Lower lobe of right lung (tissue), 2 donors: ENCODE data around the gene TIGD7. TPM values are rescaled to one million over a fixed set of nuclear protein-coding genes. Genes with fewer than 3 reads are reported as not detected.
A peak's percentile ranks its signal among the peaks of the same experiment; 100 is the strongest.

Source experiments
- ATAC-seq, 2 donors: fragments of 200-7000 bp; cut with Tn5 transposase; one replicate each; pipeline ENCODE4 v1.9.1; 2020 to 2022; ENCODE audit warnings: mild to moderate bottlenecking in 2 of 2, moderate library complexity in 2 of 2
- DNase-seq: peaks from one replicate; pipeline ENCODE4 v3.0.0-alpha.2; 2020
- H3K27ac ChIP-seq: fragments of 200-600 bp; one replicate; pipeline ENCODE4 v1.8.0; 2022
- H3K27me3 ChIP-seq: fragments of 200-600 bp; one replicate; pipeline ENCODE4 v1.8.0; 2022; ENCODE audit warnings: low read depth
- H3K36me3 ChIP-seq: fragments of 200-600 bp; one replicate; pipeline ENCODE4 v1.8.0; 2022; ENCODE audit warnings: mild to moderate bottlenecking
- H3K4me1 ChIP-seq: fragments of 200-600 bp; one replicate; pipeline ENCODE4 v1.8.0; 2022
- H3K4me3 ChIP-seq: fragments of 200-600 bp; one replicate; pipeline ENCODE4 v1.8.0; 2022; ENCODE audit warnings: mild to moderate bottlenecking
- H3K9me3 ChIP-seq: fragments of 200-600 bp; one replicate; pipeline ENCODE4 v1.8.0; 2022
- CTCF ChIP-seq: fragments of 200-600 bp; IDR thresholded peaks from one replicate; pipeline ENCODE4 v1.8.0; 2022; ENCODE audit warnings: antibody characterized with exemption, mild to moderate bottlenecking
- intact Hi-C: fragments of 100-400 bp; cut with DNase I; formaldehyde crosslinking; loops from one replicate; pipeline ENCODE4 v1.11.0; 2022
- long read RNA-seq: library from polyadenylated mRNA; unstranded; transcript quantifications from one replicate; pipeline ENCODE4 v2.0.0, GENCODE V29; 2021
- total RNA-seq: library from RNA; stranded (reverse); fragmentation: NEBNext Ultra II Directional; extraction: Animal tissue kit (Norgen Biotek cat#: 25700); gene quantifications from one replicate; pipeline ENCODE4 v1.2.1, GENCODE V29; 2021
- donor health status: DM: no; HTN: yes; CAD: no; lungs with severe emphysema.

The TIGD7 gene
- total RNA-seq, result 5.3 TPM
- long read RNA-seq, partial matches to known transcripts, result 0 of 8 reads
- long read RNA-seq, other reads (novel, unspliced or antisense), result 2 of 8 reads

GRCh38 chr16:3305109-3306068 lies at the start of gene TIGD7, which contains the start of gene ZNF75A:
TIGD7 (minus strand) TSS chr16:3305430; CDS start chr16:3300614, 4,816 bp downstream.
ZNF75A (plus strand) TSS chr16:3305497; CDS start chr16:3308429, 2,932 bp downstream.
- TF ChIP-seq CTCF, result peak; percentile 6
- DNase-seq, result peak; percentile 94
- peaks cover 69% of the 10 kb centered on the region for H3K9me3 ChIP-seq
- peaks cover 15% of the 10 kb centered on the region for H3K4me1 ChIP-seq
- no peaks in the 10 kb centered on the region for H3K27me3 ChIP-seq
- intact Hi-C loops, result no loop called here
- peaks cover 12% of the 10 kb centered on the region for H3K36me3 ChIP-seq
- peak; percentile 100 for ATAC-seq
- peak within 1 kb of the TSS; percentile 75 for H3K4me3 ChIP-seq
- H3K27ac ChIP-seq, result peak within 1 kb of the TSS; percentile 92

- no peaks in the 10 kb centered on the region for H3K27me3 ChIP-seq
Measured at GRCh38 chr16:3349175-3349574, 43.9 kb upstream of the TIGD7 start.

GRCh38 chr16:3348547-3349167 lies 43.4 kb upstream of the TIGD7 start:
- Histone ChIP-seq H3K9me3 (no peaks in the 10 kb centered on the region), H3K4me3 (no peak overlapping the region), H3K27ac (no peak overlapping the region), H3K4me1 (no peaks in the 10 kb centered on the region), H3K36me3 (no peaks in the 10 kb centered on the region), H3K27me3 (no peaks in the 10 kb centered on the region)
- TF ChIP-seq CTCF, result no peak
- ATAC-seq, result no peak
- DNase-seq, result no peak
- intact Hi-C loops, result no loop called here

More at GRCh38 chr16:3349175-3349574, 43.9 kb upstream of the TIGD7 start:
- no peaks in the 10 kb centered on the region for H3K9me3 ChIP-seq
- H3K4me3 ChIP-seq, result no peak overlapping the region
- no peaks in the 10 kb centered on the region for H3K4me1 ChIP-seq
- no peak for TF ChIP-seq CTCF
- no peak for DNase-seq
- ATAC-seq, result no peak
- intact Hi-C loops, result no loop called here
- no peak overlapping the region for H3K27ac ChIP-seq
- H3K36me3 ChIP-seq, result no peaks in the 10 kb centered on the region

GRCh38 chr16:3347586-3347985 lies 42.4 kb upstream of the TIGD7 start:
- Histone ChIP-seq H3K36me3 (no peaks in the 10 kb centered on the region), H3K9me3 (no peaks in the 10 kb centered on the region), H3K27ac (no peak overlapping the region), H3K4me3 (no peak overlapping the region), H3K4me1 (no peaks in the 10 kb centered on the region), H3K27me3 (no peaks in the 10 kb centered on the region)
- intact Hi-C loops, result no loop called here
- ATAC-seq (no peak), DNase-seq (no peak)
- no peak for TF ChIP-seq CTCF

- TF ChIP-seq CTCF, result no peak
- ATAC-seq (no peak), DNase-seq (no peak)
- Histone ChIP-seq H3K27me3 (no peaks in the 10 kb centered on the region), H3K4me1 (no peaks in the 10 kb centered on the region), H3K36me3 (no peaks in the 10 kb centered on the region), H3K9me3 (no peaks in the 10 kb centered on the region), H3K4me3 (no peak overlapping the region), H3K27ac (no peak overlapping the region)
- intact Hi-C loops, result no loop called here
Measured at GRCh38 chr16:3346041-3346440, 40.8 kb upstream of the TIGD7 start.
